MM.1S (cell line): Measurements from ENCODE around the gene PRMT7.

Source experiments
- DNase-seq: peaks from one replicate; pipeline ENCODE4 v3.0.0-alpha.2; 2015
- H2AFZ ChIP-seq: fragments of 300-600 bp; sonication (generic); 2 replicates; pipeline ENCODE4 v1.6.0; 2016; ENCODE audit warnings: antibody characterized with exemption, low read length
- H3F3A ChIP-seq: fragments of 300-600 bp; sonication (generic); 2 replicates; pipeline ENCODE4 v1.6.1; 2016; ENCODE audit warnings: mild to moderate bottlenecking, antibody characterized with exemption, low read length, moderate library complexity, mixed read lengths; ENCODE audit not compliant: insufficient read depth
- H3K27ac ChIP-seq: fragments of 300-600 bp; sonication (generic); 2 replicates; pipeline ENCODE4 v1.5.1; 2016; ENCODE audit warnings: mild to moderate bottlenecking, low read length
- H3K27me3 ChIP-seq: fragments of 300-600 bp; sonication (generic); replicated peaks from 2 replicates; pipeline ENCODE4 v1.6.0; 2016; ENCODE audit warnings: low read length; ENCODE audit not compliant: insufficient read depth
- H3K36me3 ChIP-seq: fragments of 300-600 bp; sonication (generic); replicated peaks from 2 replicates; pipeline ENCODE4 v1.6.1; 2016; ENCODE audit warnings: mild to moderate bottlenecking, low read length, mixed read lengths; ENCODE audit not compliant: insufficient read depth
- H3K4me1 ChIP-seq: fragments of 300-600 bp; sonication (generic); 2 replicates; pipeline ENCODE4 v1.6.1; 2016; ENCODE audit warnings: low read length, mixed read lengths
- H3K4me2 ChIP-seq: fragments of 300-600 bp; sonication (generic); 2 replicates; pipeline ENCODE4 v1.6.0; 2016; ENCODE audit warnings: low read depth, low read length
- H3K4me3 ChIP-seq: fragments of 300-600 bp; sonication (generic); 2 replicates; pipeline ENCODE4 v1.5.1; 2016; ENCODE audit warnings: low read length, mixed read lengths
- H3K79me2 ChIP-seq: fragments of 300-600 bp; sonication (generic); 2 replicates; pipeline ENCODE4 v1.6.1; 2016; ENCODE audit warnings: mixed run types, low read length, mixed read lengths
- H3K9ac ChIP-seq: fragments of 300-600 bp; sonication (generic); 2 replicates; pipeline ENCODE4 v1.6.1; 2016; ENCODE audit warnings: low read length, mixed read lengths
- H3K9me2 ChIP-seq: fragments of 300-600 bp; sonication (generic); replicated peaks from 2 replicates; pipeline ENCODE4 v1.6.1; 2016; ENCODE audit warnings: mild to moderate bottlenecking, low read length, mixed read lengths; ENCODE audit not compliant: insufficient read depth
- H3K9me3 ChIP-seq: fragments of 300-600 bp; sonication (generic); replicated peaks from 2 replicates; pipeline ENCODE4 v1.6.1; 2016; ENCODE audit warnings: mild to moderate bottlenecking, low read length, mixed read lengths; ENCODE audit not compliant: insufficient read depth
- H4K20me1 ChIP-seq: fragments of 300-600 bp; sonication (generic); 2 replicates; pipeline ENCODE4 v1.6.1; 2016; ENCODE audit warnings: mild to moderate bottlenecking, low read length, moderate library complexity, mixed read lengths; ENCODE audit not compliant: insufficient read depth
- EZH2 ChIP-seq: fragments of 300-600 bp; sonication (generic); optimal IDR thresholded peaks from 2 replicates; pipeline ENCODE3; 2017; ENCODE audit warnings: low read depth, mild to moderate bottlenecking, antibody characterized with exemption, low read length, mixed read lengths
- EZH2phosphoT487 ChIP-seq: fragments of 300-600 bp; sonication (generic); IDR thresholded peaks from 2 replicates; pipeline ENCODE4 v1.6.1; 2018; ENCODE audit warnings: antibody characterized with exemption, low read length
- TF ChIP-seq, protein P1 (sequence below): fragments of 300-600 bp; sonication (generic); IDR thresholded peaks from 2 replicates; pipeline ENCODE4 v1.5.1; 2016; ENCODE audit warnings: antibody characterized with exemption, low read length, mixed read lengths

Gene PRMT7

GRCh38 chr16:68339214-68339613 is 28.4 kb downstream of the PRMT7 start:
- 0 out of 2 replicates have a peak, but pooled peaks cover 4% of the 10 kb centered on the region for H3K4me1 ChIP-seq
- H2AFZ ChIP-seq = no peak overlapping the region
- no peak overlapping the region for H3K4me2 ChIP-seq
- no peaks in the 10 kb centered on the region for H4K20me1 ChIP-seq
- no peak overlapping the region for H3K4me3 ChIP-seq
- peaks cover 18% of the 10 kb centered on the region for H3K36me3 ChIP-seq
- no peak for TF ChIP-seq EZH2phosphoT487
- TF ChIP-seq, protein P1, sequence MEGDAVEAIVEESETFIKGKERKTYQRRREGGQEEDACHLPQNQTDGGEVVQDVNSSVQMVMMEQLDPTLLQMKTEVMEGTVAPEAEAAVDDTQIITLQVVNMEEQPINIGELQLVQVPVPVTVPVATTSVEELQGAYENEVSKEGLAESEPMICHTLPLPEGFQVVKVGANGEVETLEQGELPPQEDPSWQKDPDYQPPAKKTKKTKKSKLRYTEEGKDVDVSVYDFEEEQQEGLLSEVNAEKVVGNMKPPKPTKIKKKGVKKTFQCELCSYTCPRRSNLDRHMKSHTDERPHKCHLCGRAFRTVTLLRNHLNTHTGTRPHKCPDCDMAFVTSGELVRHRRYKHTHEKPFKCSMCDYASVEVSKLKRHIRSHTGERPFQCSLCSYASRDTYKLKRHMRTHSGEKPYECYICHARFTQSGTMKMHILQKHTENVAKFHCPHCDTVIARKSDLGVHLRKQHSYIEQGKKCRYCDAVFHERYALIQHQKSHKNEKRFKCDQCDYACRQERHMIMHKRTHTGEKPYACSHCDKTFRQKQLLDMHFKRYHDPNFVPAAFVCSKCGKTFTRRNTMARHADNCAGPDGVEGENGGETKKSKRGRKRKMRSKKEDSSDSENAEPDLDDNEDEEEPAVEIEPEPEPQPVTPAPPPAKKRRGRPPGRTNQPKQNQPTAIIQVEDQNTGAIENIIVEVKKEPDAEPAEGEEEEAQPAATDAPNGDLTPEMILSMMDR = no peak
- no peak for TF ChIP-seq EZH2
- DNase-seq = no peak
- H3K27me3 ChIP-seq = no peaks in the 10 kb centered on the region
- no peaks in the 10 kb centered on the region for H3K79me2 ChIP-seq
- H3K9me2 ChIP-seq = no peaks in the 10 kb centered on the region
- H3K9me3 ChIP-seq = no peaks in the 10 kb centered on the region
- H3K9ac ChIP-seq = no peak overlapping the region
- no peak overlapping the region for H3K27ac ChIP-seq
- no peaks in the 10 kb centered on the region for H3F3A ChIP-seq

DNA sequence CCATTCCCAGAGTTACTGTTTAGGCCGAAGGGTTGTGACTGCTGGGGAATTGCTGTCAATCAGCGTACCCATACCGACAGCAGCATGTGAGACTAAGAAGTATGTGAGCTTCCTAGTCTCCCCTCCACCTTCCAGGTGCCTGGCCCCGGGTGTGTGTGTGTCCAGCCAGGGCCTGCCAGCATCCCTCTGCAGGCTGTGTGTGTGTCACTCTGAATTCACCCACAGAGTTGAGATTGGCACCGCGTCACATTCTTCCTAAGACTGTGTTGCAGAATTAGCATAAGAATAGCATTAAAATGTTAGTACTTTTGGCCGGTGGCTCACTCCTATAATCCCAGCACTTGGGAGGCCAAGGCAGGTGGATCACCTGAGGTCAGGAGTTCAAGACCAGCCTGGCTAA is 31.8 kb downstream of the PRMT7 start:
- Histone ChIP-seq H4K20me1 (no peaks in the 10 kb centered on the region), H3K4me2 (no peak overlapping the region), H3K9me3 (no peaks in the 10 kb centered on the region), H3K9ac (no peak overlapping the region), H3K4me3 (no peak overlapping the region), H3K4me1 (0 out of 2 replicates have a peak, but pooled peaks cover 4% of the 10 kb centered on the region), H3F3A (no peaks in the 10 kb centered on the region), H3K27ac (no peak overlapping the region), H3K36me3 (peaks cover 11% of the 10 kb centered on the region), H3K27me3 (no peaks in the 10 kb centered on the region), H3K9me2 (no peaks in the 10 kb centered on the region), H3K79me2 (no peaks in the 10 kb centered on the region; the same call in 1 of the 2 replicates), H2AFZ (no peak overlapping the region)
- TF ChIP-seq, protein P1 = no peak
- TF ChIP-seq EZH2 (no peak), EZH2phosphoT487 (no peak)
- DNase-seq = no peak

DNA sequence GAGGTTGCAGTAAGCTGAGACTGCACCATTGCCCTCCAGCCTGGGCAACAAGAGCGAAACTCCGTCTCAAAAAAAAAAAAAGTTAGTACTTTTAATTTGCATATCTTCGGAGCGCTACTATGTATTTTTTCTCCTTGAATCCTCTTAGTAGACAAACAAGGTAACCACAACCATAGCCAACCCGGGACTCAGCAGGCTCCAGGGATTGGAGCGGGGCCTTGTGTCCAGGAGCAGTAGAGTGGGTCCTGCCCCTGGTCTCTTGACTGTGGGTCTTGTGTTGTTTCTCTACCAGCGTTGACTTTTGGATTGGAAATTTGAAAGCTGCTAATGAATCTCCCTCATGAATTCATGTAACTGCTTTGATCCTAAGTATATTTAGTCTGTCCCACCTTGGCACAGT is 32.3 kb downstream of the PRMT7 start:
- H3K9me2 ChIP-seq = no peaks in the 10 kb centered on the region
- no peak overlapping the region for H3K4me3 ChIP-seq
- no peak overlapping the region for H3K4me2 ChIP-seq
- H3K4me1 ChIP-seq = 0 out of 2 replicates have a peak, but pooled peaks cover 4% of the 10 kb centered on the region
- no peak overlapping the region for H2AFZ ChIP-seq
- TF ChIP-seq, protein P1 = no peak
- no peaks in the 10 kb centered on the region for H4K20me1 ChIP-seq
- H3K9ac ChIP-seq = no peak overlapping the region
- no peaks in the 10 kb centered on the region for H3K9me3 ChIP-seq
- no peaks in the 10 kb centered on the region; the same call in 1 of the 2 replicates for H3K79me2 ChIP-seq
- no peak overlapping the region for H3K27ac ChIP-seq
- no peak for DNase-seq
- H3K27me3 ChIP-seq = no peaks in the 10 kb centered on the region
- H3K36me3 ChIP-seq = peaks cover 6% of the 10 kb centered on the region; the same call in 1 of the 2 replicates
- no peaks in the 10 kb centered on the region for H3F3A ChIP-seq
